ENCODE results near the gene GPR34.

DNA sequence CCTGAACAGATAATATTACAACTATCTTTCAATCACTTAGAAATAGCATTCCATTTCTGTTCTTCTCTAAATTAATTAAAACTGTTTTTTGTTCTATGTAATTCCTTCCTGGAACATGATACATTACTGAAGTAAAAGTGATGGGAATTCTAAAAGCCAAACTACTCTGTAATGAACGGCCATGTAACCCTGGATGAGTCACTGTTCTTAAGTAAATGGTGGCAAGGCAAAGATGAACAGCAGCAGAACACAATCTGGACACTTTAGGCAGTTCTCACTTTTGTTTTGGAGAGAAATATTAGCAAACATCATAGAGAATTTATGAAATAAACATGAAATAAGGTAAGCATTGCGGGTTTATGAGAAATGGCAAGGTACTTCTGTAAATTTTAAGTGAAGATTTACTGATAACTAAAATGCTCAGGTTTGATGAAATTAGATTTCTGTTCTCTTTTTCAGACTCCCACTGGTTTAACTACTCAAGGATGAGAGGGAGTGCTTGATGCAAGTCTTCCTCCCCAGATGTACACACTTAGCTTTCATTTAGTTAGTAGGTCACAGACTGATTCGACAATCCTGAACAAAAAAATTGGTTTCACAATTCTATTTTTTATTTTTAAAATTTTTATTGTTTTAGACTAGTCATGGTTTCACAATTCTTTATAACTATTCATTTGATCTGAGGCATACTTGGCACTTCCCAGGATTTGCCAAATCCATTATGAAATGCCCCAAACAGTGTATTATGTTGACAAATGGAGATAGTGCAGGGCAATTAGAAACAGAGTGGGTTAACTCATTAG lies 34.2 kb downstream of the GPR34 start:
- no peak for TF ChIP-seq CTCF (conservative IDR thresholded peaks at IDR 0.05; ENCODE audit: low read length)
- no peak for TF ChIP-seq EZH2phosphoT487 (IDR thresholded peaks at IDR 0.05; ENCODE audit: borderline replicate concordance)

Data from Loucy (cell line).